SHP77 (cell line): ENCODE measurements around the gene SRRM5.
"Not testable (repeated sequence)": the region's sequence is repeated elsewhere in the genome, so short reads cannot be mapped to it uniquely, and the experiment has no call there.

ENCODE experiments used
- DNase-seq, 2 experiments: peaks; one replicate each; lab custom pipeline; 2025; lab: John Stamatoyannopoulos, UW

Gene SRRM5

DNA sequence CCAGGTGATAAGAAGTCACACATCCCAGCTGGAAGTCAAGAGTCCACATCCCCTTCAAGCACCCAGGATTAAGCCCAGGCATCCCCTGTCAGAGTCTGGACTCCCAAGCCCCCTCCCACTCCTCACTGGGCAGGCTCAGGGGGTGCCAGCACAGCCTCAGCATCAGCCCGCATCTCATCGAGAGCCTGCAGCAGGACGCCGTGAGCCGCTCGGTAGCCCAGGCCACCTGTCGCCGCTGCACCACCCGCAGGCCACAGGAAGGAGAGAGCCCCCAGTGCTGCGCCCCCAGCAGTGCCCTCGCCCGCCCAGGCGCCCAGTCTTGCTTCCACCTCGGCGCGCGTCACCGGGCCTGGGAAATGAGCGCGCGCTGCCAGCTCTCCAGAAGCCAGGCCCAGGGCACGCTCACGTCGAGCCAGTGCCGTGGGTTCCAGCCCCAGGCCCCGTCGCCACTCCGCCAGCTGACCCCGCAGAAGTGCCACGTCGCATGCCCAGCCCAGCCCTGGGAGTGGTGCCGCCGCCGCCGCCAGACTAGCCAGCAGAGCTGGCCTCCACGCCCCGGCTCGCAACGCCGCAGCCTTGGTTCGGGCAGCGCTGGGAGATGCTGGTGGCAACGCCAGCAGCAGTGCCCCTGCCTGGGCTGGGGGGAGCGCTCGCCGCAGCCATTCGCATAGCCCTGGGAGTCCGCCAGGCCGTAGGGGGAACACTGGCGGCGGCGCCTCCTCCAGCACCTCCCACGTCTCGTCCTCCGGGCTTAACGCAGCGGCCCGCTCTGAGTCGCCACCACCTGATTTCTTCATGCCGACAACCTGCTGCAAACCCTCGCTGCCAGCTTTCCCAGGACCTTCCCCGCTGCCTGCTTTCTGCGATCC, 19.8 kb upstream of the SRRM5 start:
- DNase-seq: no peak

DNA sequence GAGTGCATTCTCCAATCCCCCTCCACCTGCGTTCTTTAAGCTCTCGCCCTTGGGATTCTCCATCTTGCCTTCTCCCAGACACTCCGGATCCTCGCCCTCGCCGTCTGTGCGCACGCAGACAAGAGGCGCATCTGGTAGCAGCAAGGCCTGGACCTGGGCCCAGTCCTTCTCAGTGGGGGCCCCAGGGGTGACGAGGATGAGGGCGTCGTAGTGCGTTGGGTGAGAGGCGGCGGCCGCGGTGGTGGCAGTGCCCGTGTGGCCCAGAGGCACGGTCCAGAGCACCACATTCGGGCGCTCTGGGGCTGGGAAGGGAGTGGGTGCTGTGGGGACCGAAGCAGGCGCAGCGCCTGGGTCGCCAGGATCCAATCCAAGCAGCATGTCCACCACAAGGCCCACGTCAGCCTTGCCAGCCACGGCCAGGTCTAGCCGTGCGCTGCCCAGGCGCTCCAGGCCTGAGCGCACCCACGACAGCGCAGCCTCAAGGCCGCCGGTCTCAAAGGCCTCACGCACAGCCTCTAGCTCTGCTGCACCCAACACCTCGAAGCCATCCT, 19.0 kb upstream of the SRRM5 start:
- no peak for DNase-seq

- DNase-seq: no peak
These were observed 17.7 kb upstream of the SRRM5 start for GRCh38 chr19:43594081-43594697.

- peak; percentile 18 to 60 for DNase-seq
These were observed 16.9 kb upstream of the SRRM5 start for GRCh38 chr19:43594710-43595604.

- DNase-seq: no peak
These were observed 16.3 kb upstream of the SRRM5 start for GRCh38 chr19:43595605-43595998.

DNA sequence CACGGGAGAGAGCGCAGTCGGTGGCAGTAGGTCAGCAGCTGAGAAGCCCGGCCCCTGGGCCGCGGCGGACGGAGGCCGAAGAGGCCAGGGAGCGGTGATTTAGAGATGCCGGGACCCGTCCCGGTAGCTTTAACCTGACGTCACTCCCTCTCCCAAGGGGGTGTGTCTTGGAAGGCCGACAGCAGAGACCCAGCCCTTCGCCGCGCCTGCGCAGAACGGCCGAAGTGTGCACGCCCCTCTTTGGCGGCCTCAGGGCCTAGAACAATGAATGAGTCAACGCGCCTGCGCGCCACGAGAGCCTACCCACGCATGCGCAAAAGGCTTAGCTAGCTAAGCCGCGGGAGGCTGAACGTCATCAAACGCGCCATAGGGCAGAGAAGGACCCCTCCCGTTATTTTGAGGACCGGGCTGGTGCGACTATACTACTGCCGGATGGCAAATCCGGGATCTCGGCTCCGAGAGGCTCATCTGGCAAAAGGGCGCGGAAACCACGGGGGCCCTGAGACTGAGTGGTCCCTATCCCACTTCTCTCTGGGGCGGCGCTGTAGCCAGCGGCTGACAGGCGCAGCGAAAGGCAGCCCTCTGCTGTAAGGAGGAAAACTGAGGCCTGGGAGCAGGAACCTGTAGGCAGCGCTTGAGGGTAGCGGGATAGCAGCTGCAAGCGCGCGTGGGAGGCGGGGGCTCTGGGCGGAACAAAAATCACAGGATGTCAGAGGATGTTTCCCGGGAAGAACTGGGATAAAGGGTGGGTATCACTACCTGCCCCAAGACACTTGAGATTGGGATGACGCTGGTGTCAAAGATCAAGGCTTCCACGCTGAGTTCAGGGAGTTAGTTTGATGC, 15.7 kb upstream of the SRRM5 start, which contains the start of the genes IRGQ and ZNF576:
Gene IRGQ, minus strand, starts transcription at position 136 of the 843 bp plus-strand sequence. CDS start 796 bp downstream, outside the sequence.
Gene ZNF576, plus strand, starts transcription at position 597 of the 843 bp plus-strand sequence. CDS start 514 bp downstream, outside the sequence.
- peak; percentile 98 to 99 for DNase-seq

DNA sequence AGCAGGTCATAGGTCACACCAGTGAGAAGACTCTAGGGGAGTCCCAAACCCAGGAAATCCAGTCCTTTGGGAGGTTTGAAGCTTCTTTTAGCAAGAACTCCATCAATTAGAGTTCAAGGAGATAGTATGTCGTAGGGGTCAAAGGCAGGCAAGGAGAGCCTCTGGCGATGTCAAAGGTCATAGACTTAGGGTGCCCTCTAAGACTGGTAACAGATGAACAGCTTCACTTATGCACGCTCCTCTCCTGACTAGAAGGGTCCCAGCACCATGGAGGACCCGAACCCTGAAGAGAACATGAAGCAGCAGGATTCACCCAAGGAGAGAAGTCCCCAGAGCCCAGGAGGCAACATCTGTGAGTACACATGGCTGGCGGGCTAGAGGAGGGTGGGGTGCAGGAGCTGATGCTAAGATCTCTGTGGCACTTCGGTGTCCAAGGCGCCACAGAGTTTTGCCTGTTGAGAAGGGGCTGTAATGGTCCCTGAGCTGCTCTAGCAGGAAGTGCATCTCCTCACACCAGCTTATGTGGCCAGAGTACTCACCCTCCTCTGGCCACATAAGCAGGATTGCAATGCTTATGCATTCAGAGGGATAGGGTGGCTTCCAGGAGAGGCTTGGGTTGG, 14.9 kb upstream of the SRRM5 start:
- DNase-seq: no peak

- DNase-seq: no peak
These were observed 14.0 kb upstream of the SRRM5 start for GRCh38 chr19:43597876-43598275.

DNA sequence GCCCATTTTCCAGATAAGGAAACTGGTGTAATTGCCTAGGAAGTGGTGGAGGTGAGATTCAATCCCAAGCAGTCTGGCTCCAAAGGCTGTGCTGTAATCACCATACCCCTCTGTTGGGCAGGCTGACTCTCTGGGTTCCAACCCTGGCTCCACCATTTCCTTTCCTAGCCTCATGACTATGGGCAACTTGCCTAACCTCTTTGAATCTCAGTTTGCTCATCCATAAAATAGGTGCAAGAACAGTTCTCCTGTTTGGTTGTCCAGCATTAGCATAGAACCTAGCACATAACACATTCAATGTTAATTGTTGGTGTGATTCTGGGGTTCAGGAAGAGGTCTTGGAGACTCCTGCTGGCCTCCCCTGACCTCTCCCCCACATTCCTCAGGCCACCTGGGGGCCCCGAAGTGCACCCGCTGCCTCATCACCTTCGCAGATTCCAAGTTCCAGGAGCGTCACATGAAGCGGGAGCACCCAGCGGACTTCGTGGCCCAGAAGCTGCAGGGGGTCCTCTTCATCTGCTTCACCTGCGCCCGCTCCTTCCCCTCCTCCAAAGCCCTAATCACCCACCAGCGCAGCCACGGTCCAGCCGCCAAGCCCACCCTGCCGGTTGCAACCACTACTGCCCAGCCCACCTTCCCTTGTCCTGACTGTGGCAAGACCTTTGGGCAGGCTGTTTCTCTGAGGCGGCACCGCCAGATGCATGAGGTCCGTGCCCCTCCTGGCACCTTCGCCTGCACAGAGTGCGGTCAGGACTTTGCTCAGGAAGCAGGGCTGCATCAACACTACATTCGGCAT, 13.2 kb upstream of the SRRM5 start:
- no peak for DNase-seq

GRCh38 chr19:43599635-43600295, 12.1 kb upstream of the SRRM5 start:
- no peak for DNase-seq

DNA sequence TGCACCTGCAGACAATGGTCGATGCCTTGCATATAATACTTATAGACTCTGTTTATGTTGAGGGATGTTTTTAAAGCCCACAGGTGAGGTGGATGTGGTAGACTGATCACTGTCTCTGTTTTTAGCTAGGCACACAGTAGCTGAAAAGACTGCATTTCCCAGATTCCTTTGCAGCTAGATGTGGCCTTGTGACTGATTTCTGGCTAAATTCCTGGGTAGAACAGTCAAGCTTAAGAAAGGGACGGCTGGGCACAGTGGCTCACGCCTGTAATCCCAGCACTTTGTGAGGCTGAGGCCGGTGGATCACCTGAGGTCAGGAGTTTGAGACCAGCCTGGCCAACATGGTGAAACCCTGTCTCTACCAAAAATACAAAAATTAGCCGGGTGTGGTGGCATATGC, 11.6 kb upstream of the SRRM5 start:
- not testable (repeated sequence) for DNase-seq

GRCh38 chr19:43605875-43606568, 5.9 kb upstream of the SRRM5 start:
- no peak for DNase-seq

DNA sequence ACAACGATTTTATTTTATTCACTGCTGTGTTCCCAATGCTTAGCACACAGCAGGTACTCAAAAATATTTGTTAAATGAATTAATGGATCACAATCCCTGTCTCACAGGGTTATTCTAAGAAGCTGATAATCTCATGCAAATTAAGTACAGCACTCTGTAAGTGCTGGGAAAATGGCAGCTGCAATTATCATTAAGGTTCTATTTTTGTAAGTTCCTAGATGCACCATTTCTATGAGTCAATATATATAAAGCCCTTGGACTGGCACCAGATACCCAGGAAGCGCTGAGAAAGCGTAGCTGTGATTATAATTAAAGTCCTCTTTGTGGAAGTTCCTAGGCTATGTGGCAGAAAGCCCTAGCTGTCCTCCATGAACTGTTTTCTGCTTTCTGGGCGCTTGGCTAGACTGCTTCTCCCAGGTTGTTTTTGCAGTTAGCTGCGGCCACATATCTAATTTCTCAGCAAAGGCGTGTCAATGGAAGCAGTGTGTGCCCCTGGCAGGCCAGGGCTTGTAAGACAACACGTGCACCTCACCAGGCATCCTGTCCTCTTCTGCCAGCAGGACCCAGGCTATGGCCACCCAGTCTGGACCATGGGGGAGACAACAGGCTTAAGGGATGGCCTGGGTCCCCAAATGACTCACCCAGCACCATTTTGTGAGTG, 5.2 kb upstream of the SRRM5 start:
- no peak for DNase-seq

- no peak for DNase-seq
These were observed 4.4 kb upstream of the SRRM5 start for GRCh38 chr19:43607238-43608205.

DNA sequence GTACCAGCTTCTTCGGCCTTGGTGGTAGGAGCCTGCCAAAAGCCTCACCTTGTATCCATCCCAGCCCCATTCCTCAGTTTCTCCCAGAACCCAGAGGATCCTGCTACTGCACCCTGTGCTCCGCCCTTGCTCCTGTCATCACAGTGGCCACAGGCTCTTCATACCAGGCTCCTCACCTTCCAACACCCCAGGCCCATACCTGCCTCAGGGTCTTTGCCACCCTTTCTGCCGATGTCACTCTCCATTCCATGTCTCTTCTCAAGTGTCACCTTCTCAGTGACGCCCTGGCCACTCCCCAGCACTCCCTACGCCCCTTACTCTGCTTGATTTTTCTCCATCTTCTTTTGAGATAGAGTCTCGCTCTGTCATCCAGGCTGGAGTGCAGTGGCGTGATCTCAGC, 2.0 kb upstream of the SRRM5 start:
- no peak for DNase-seq

DNA sequence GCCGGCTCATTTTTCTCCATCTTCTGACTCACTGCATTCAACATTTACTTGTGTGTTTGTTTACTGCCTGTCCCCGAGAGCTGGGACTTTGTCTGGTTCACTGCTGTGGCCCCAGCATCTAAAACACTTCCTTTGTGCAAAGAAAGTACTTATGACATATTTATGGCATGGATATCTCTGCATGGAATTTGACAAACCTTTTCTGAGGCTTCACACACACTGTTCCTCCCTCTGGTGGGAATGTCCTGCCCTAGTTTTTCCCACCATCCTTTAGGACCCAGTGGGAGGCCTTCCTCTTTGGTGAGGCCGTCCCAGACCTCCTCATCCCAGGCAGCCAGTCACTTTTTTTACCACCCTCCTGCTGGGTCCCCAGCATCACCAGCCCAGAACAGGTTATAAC, 1.4 kb upstream of the SRRM5 start:
- no peak for DNase-seq

GRCh38 chr19:43612374-43612773, 486 bp downstream of the SRRM5 start:
- DNase-seq: no peak
